GM13976 (cell line): ENCODE measurements around the gene GMEB2.
A peak's percentile ranks its signal among the peaks of the same experiment; 100 is the strongest.

Source experiments
- DNase-seq: peaks from one replicate; pipeline ENCODE4 v3.0.0; 2012; ENCODE audit warnings: low spot score
- CTCF ChIP-seq: IDR thresholded peaks from 2 replicates; pipeline ENCODE4 v1.5.1; 2012; ENCODE audit warnings: borderline replicate concordance, mild to moderate bottlenecking; ENCODE audit not compliant: insufficient read depth; ENCODE audit errors: extremely low read depth, missing control alignments, control extremely low read depth
- in situ Hi-C: fragments of 300-500 bp; cut with MboI; formaldehyde crosslinking; loops from one replicate; pipeline ENCODE4 v1.12.0; 2022; ENCODE audit warnings: low sequenced_read_pairs, mixed read lengths, inconsistent platforms; ENCODE audit not compliant: unreplicated experiment

Gene GMEB2

GRCh38 chr20:63553251-63553932 is 73.5 kb downstream of the GMEB2 start:
- in situ Hi-C loops = no loop called here
- TF ChIP-seq CTCF = no peak
- peak; percentile 90 for DNase-seq

- no peak for TF ChIP-seq CTCF
- DNase-seq = no peak
- in situ Hi-C loops = no loop called here
These were observed 74.2 kb downstream of the GMEB2 start for GRCh38 chr20:63552481-63553249.

- TF ChIP-seq CTCF = no peak
- no peak for DNase-seq
- in situ Hi-C loops = no loop called here
These were observed 75.8 kb downstream of the GMEB2 start for GRCh38 chr20:63551068-63551467.

- no peak for DNase-seq
- no peak for TF ChIP-seq CTCF
- in situ Hi-C loops = loop anchor here (25.0 kb wide), 1 partner anchor 313 kb away; the partner anchor contains the start of genes ABHD16B and TPD52L2
These were observed 77.1 kb downstream of the GMEB2 start for GRCh38 chr20:63549679-63550282.

- in situ Hi-C loops = loop anchor here (25.0 kb wide), 1 partner anchor 313 kb away; the partner anchor contains the start of genes ABHD16B and TPD52L2
- DNase-seq = no peak
- TF ChIP-seq CTCF = no peak
These were observed 77.9 kb downstream of the GMEB2 start for GRCh38 chr20:63549019-63549418.

GRCh38 chr20:63548542-63548941 is 78.4 kb downstream of the GMEB2 start:
- no peak for DNase-seq
- in situ Hi-C loops = loop anchor here (25.0 kb wide), 1 partner anchor 314 kb away; the partner anchor contains the start of genes ABHD16B and TPD52L2
- TF ChIP-seq CTCF = no peak
